PC-3 (cell line): Measurements from ENCODE around the gene ANKHD1. TPM values are rescaled to one million over a fixed set of nuclear protein-coding genes. Genes with fewer than 3 reads are reported as not detected.

Experiments
- ATAC-seq: fragments of 200-7000 bp; cut with Tn5 transposase; 2 replicates; pipeline ENCODE4 v1.9.1; 2020; ENCODE audit warnings: mild to moderate bottlenecking, moderate library complexity
- BruUV-seq: library from RNA; stranded (reverse); fragments of 400-500 nt; replicated peaks from 2 replicates; lab custom pipeline; 2021; lab: Mats Ljungman, UMichigan
- CTCF ChIA-PET: fragments of 300-600 bp; sonication (Branson Sonifier 250); formaldehyde crosslinking; loops from one replicate; lab custom pipeline; 2022; ENCODE audit warnings: antibody characterized with exemption; lab: Charles Lee
- POLR2A ChIA-PET: fragments of 300-600 bp; sonication (Branson Sonifier 250); formaldehyde crosslinking; loops from one replicate; lab custom pipeline; 2022; ENCODE audit warnings: antibody characterized with exemption; ENCODE audit not compliant: unreplicated experiment; lab: Charles Lee
- DNase-seq: peaks from one replicate; pipeline ENCODE4 v3.0.0-alpha.2; 2015
- H2AFZ ChIP-seq: fragments of 300-600 bp; sonication (generic); 2 replicates; pipeline ENCODE4 v1.6.0; 2016; ENCODE audit warnings: antibody characterized with exemption, low read length
- H3F3A ChIP-seq: fragments of 300-600 bp; sonication (generic); one replicate; pipeline ENCODE4 v1.6.0; 2017; ENCODE audit warnings: antibody characterized with exemption, low read length, control low read depth, mild to moderate bottlenecking; ENCODE audit not compliant: unreplicated experiment
- H3K27ac ChIP-seq: fragments of 300-600 bp; sonication (generic); 2 replicates; pipeline ENCODE4 v1.5.1; 2016; ENCODE audit warnings: mild to moderate bottlenecking, low read length
- H3K27me3 ChIP-seq: fragments of 300-600 bp; sonication (generic); 2 replicates; pipeline ENCODE4 v1.6.1; 2016; ENCODE audit warnings: low read length, mixed read lengths
- H3K36me3 ChIP-seq: fragments of 300-600 bp; sonication (generic); 2 replicates; pipeline ENCODE4 v1.6.1; 2016; ENCODE audit warnings: low read depth, mixed run types, low read length, mixed read lengths
- H3K4me1 ChIP-seq: fragments of 300-600 bp; sonication (generic); 2 replicates; pipeline ENCODE4 v1.5.1; 2016; ENCODE audit warnings: low read length; ENCODE audit not compliant: insufficient read depth
- H3K4me2 ChIP-seq: fragments of 300-600 bp; sonication (generic); 2 replicates; pipeline ENCODE4 v1.6.0; 2016; ENCODE audit warnings: low read length
- H3K4me3 ChIP-seq: fragments of 300-600 bp; sonication (generic); 2 replicates; pipeline ENCODE4 v1.5.1; 2016; ENCODE audit warnings: mild to moderate bottlenecking, low read length, mixed read lengths
- H3K79me2 ChIP-seq: fragments of 300-600 bp; sonication (generic); 2 replicates; pipeline ENCODE4 v1.6.1; 2017; ENCODE audit warnings: low read length, mixed read lengths
- H3K9ac ChIP-seq: fragments of 300-600 bp; sonication (generic); 2 replicates; pipeline ENCODE4 v1.6.0; 2016; ENCODE audit warnings: mild to moderate bottlenecking, low read length
- H3K9me2 ChIP-seq: fragments of 300-600 bp; sonication (generic); replicated peaks from 2 replicates; pipeline ENCODE4 v1.6.1; 2016; ENCODE audit warnings: mixed run types, low read length, mixed read lengths
- H3K9me3 ChIP-seq: fragments of 300-600 bp; sonication (generic); 2 replicates; pipeline ENCODE4 v1.6.1; 2016; ENCODE audit warnings: low read length, mixed read lengths
- H4K20me1 ChIP-seq: fragments of 300-600 bp; sonication (generic); 2 replicates; pipeline ENCODE4 v1.6.1; 2016; ENCODE audit warnings: low read length, mixed read lengths
- CTCF ChIP-seq: fragments of 300-600 bp; sonication (generic); conservative IDR thresholded peaks from 2 replicates; pipeline ENCODE4 v1.5.1; 2017; ENCODE audit warnings: antibody characterized with exemption, low read depth, mild to moderate bottlenecking, low read length
- EZH2 ChIP-seq: fragments of 300-600 bp; sonication (generic); IDR thresholded peaks from one replicate; pipeline ENCODE4 v1.6.1; 2017; ENCODE audit warnings: antibody characterized with exemption, mild to moderate bottlenecking, low read length; ENCODE audit not compliant: unreplicated experiment
- EZH2phosphoT487 ChIP-seq: fragments of 300-600 bp; sonication (generic); IDR thresholded peaks from 2 replicates; pipeline ENCODE4 v1.6.1; 2018; ENCODE audit warnings: mild to moderate bottlenecking, antibody characterized with exemption, low read length, borderline replicate concordance
- intact Hi-C: fragments of 100-400 bp; cut with micrococcal nuclease; formaldehyde crosslinking; loops from 2 replicates; pipeline ENCODE4 v1.9.0; 2023
- total RNA-seq: library from RNA; depleted of rRNA; stranded (reverse); fragments of >200 nt; gene quantifications from 2 replicates; pipeline ENCODE4 v1.2.3, GENCODE V29; 2014

ANKHD1 gene
- total RNA-seq, 1 experiment from 2014 or later, result 64.6 TPM

DNA sequence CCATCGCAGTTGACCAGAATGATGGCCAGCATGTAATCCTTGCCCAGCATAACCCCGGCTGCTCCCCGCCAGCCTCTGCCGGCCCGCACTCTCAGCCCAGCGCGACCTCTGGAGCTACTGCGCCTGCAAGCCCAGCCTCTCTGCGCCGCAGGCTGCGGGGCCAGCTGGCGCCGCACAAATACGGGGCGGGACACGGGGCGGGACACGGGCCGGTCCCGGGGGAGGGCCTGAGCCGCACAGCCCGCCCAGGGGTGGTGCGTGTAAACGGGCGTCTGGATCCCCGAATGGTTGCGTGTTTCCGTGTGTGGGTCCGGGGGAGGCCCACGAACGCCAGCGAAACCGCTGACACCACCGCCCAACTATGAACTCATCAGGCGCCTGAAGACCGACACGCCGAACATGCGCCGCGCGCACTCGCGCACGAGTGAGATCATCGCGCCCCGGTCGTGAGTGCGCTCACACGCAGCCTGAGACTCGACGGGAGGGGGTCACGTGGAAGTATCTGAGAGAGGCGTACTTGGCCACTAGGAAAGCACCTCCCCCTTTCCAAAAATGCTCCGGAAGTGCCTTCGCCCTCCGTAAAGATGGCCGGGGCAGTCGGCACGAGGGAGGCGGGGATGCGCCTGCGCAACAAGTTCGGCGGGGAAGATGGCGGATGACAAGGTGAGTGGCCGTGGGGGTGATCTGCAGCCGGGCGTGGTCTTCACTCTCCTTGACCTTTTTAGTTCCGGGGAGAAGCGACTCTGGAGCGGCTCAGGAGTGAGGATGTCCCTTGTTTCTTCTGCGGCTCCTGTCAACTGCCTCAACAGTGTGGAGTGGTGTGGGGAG, 162.8 kb downstream of the ANKHD1 start, which contains the start of the genes APBB3 and SLC35A4:
Gene APBB3 (minus strand): TSS at position 403 of the 828 bp plus-strand sequence. CDS start 353 bp downstream, at position 50.
Gene SLC35A4 (plus strand): TSS at position 633 of the 828 bp plus-strand sequence. CDS start 2,342 bp downstream, outside the sequence.
- Histone ChIP-seq H3K9me3 (no peaks in the 10 kb centered on the region), H3K9ac (peak within 1 kb of the TSS; percentile 92), H2AFZ (peak within 1 kb of the TSS; percentile 81), H4K20me1 (no peaks in the 10 kb centered on the region), H3K36me3 (peaks cover 13% of the 10 kb centered on the region; the same call in 1 of the 2 replicates), H3K4me3 (peak within 1 kb of the TSS; percentile 82), H3K79me2 (peaks cover 36% of the 10 kb centered on the region), H3K27ac (peak within 1 kb of the TSS; percentile 64), H3K9me2 (no peaks in the 10 kb centered on the region), H3K4me1 (peaks cover 21% of the 10 kb centered on the region), H3K27me3 (no peaks in the 10 kb centered on the region), H3K4me2 (peak within 1 kb of the TSS; percentile 94), H3F3A (no peaks in the 10 kb centered on the region)
- intact Hi-C loops, result loop anchor here (2.0 kb wide), 1 partner anchor 74 kb away; the partner anchor contains the start of gene TMCO6
- DNase-seq, result peak; percentile 98
- no TSS peak for BruUV-seq
- peak; percentile 89 for ATAC-seq
- POLR2A ChIA-PET, result interaction anchor here (0.5 to 0.6 kb wide), 2 partner anchors 83 to 1060 kb away, joined by 5 to 6 read pairs; partner anchors contain the start of gene IK
- CTCF ChIA-PET, result no interaction called here
- no peak for TF ChIP-seq EZH2phosphoT487
- TF ChIP-seq CTCF, result no peak
- no peak for TF ChIP-seq EZH2

DNA sequence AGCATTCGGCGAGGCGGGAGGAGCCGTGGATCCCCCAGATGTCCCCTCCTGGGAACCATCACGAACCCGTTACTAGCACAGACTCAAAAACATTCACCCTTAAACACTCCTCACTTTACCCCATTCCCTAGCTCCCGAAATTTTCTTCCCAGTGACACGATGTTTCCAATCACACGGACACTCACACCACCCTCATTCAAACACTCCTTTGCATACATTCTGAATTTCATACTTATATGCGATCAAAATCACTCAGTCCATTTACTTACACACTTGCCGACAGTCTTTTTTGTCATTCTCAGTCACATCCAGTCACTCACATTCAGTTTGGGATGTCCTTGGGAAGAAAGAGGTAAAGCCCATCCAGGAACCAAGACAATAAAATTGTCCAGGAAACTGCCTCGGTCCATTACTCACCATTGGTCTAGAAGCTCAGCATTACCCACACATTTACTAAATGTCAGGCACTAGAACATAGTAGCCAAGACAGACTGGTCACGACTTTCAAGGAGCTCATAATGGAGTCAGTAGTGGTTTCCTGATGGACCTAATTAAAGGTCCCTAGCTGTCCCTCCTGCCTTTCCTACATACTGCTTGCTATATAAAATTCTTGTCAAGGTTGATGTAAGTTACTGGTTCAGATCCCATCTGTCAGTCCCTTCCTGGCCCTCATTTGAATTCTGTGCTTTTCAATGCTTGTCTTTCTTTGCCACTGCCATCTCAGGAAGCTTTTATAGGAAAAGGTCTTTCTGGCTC, 163.6 kb downstream of the ANKHD1 start:
- ChIA-PET CTCF (interaction anchor here (1.0 kb wide), 1 partner anchor 219 kb away, joined by 3 read pairs; the partner anchor contains the start of gene HBEGF), POLR2A (interaction anchor here (0.5 kb wide), 1 partner anchor 15 kb away, joined by 4 read pairs; no protein-coding TSS in a partner anchor)
- Histone ChIP-seq H3K4me2 (peak overlapping the region; percentile 94), H3F3A (no peaks in the 10 kb centered on the region), H3K27ac (peak overlapping the region; percentile 64), H3K4me3 (peak overlapping the region; percentile 82), H3K27me3 (no peaks in the 10 kb centered on the region), H3K4me1 (peaks cover 21% of the 10 kb centered on the region), H3K79me2 (peaks cover 36% of the 10 kb centered on the region), H3K9me2 (no peaks in the 10 kb centered on the region), H4K20me1 (no peaks in the 10 kb centered on the region), H3K36me3 (peaks cover 13% of the 10 kb centered on the region; the same call in 1 of the 2 replicates), H2AFZ (peak overlapping the region; percentile 81), H3K9me3 (no peaks in the 10 kb centered on the region), H3K9ac (peak overlapping the region; percentile 92)
- ATAC-seq (no peak), DNase-seq (peak; percentile 35)
- intact Hi-C loops, result loop anchor here (2.0 kb wide), 1 partner anchor 74 kb away; the partner anchor contains the start of gene TMCO6
- TF ChIP-seq EZH2 (no peak), CTCF (no peak), EZH2phosphoT487 (no peak)
- BruUV-seq, result TSS peak; percentile 64
